ENCODE data around the gene ARHGAP25.
A peak's percentile ranks its signal among the peaks of the same experiment; 100 is the strongest.

The ARHGAP25 gene

DNA sequence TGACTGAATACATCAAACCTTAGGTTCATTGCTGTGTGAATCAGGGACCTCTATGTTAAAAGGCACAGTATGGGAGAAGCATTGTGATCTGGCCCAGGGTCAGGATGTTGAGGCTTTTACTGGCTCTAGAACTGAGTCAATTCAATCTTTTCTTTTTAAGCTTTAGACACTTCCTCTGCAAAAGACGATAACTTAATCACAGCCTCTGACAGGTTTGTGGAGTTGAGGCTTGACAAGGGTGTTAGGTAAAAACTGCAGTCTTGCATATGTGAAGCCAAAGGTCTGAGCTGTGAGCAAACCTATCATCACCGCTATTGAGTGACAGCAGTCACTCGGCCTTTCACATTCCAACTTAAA lies 17.3 kb upstream of the ARHGAP25 start:
- DNase-seq (ENCODE audit: low spot score), result peak; percentile 69

DNA sequence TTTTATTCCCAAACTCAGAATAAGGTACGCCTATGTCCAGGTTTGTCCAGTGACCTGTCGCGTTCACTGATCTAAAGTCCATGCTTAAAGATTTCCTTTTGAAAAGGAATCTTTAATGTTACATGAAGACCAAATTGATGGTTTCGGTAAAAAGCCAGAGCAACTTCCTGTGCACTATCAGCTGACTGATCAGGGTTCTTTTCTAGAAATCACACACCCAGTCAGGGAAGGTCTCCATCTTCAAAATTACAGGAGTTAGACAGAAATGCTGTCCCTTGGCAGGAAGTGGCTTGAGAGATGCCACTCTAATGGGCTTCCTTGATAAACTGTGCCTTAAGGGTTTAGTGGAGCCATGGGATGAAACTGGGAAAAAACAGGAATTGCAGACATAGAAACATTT lies 14.7 kb upstream of the ARHGAP25 start:
- peak; percentile 60 for DNase-seq (ENCODE audit: low spot score)

DNA sequence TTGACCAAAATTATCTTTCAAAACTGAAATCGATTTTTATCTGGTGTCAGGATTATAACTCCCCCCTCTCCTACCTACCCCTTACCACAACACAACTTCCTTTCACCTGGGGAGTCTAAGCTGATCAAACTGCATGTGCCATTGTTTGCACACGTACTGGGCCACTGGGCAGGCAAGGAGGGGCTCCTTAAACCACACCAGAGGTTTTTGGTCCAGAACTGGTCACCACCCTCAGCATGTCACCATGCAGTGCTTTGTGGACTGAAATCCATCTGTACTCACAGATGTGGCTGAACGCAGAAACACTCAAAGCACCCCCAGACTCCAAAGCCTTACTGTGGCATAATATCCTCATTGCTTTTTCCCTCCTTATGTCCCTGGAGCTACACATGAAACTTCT lies 13.9 kb upstream of the ARHGAP25 start:
- no peak for DNase-seq (ENCODE audit: low spot score)

DNA sequence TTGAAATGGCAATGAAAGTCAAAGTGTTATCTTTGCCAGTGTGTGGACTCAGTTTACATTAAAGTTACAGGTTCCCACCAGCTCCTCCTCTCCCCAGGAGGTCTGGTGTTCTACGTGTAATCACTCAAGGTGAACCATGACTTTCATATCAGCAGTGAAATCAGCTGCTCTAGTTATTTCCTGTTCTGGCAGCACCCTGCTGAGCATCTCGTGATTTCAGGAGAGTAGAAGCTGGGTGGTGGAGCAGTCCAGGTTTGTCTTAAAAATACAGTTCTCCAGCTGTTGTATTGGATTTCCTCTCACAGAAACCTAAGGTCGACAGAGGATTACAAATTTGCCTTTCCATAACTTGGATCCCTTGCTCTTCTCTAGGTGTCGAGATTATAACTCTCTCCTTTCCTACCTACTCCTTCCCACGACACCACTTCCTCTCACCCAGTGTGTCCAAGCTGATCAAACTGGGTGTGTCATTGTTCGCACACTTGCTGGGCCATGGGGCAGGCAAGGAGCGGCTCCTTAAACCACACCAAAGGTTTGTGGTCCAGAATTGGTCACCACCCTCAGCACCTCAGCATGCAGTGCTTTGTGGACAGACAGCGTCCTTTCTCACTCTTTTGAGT lies 13.0 kb upstream of the ARHGAP25 start:
- peak; percentile 61 for DNase-seq (ENCODE audit: low spot score)

DNA sequence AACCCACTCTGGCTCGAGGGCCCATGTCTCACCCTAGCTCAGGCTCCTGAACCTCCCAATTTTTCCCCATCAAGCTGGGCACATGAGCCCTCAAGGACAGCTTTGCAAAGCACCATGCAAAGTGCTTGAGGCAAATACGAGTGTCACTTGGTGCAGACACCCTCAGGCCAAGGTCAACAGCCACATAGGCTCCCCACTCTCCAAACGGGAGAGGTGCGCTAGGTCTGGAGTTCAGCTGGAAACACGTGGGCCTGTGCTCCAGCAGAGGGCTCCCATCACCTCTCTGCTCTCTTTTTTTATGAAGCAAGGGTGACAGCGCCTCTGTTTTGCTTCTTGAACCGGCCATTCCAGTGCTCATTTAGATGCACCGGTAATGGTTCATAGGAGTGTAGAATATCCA lies 11.9 kb upstream of the ARHGAP25 start:
- DNase-seq (ENCODE audit: low spot score), result no peak

DNA sequence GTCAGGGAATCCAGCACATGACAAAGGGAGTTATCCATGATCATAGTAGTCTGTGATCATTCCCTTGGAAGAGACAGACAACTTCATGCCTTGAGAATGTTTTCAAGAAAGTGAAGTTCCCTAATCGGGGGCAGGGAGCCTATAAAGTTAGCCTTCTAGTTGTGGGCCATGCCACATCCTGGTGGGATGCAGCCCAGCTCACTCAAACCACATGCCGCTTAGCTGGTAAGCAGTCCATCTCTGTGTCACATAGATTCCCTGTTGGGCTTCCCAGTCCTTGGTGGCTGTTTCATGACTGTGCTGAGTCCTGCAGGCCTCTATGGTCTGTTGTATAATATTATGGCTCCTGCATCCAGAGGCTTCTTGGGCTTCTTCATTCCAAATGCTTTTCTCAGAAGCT lies 11.4 kb upstream of the ARHGAP25 start:
- DNase-seq (ENCODE audit: low spot score), result no peak

DNA sequence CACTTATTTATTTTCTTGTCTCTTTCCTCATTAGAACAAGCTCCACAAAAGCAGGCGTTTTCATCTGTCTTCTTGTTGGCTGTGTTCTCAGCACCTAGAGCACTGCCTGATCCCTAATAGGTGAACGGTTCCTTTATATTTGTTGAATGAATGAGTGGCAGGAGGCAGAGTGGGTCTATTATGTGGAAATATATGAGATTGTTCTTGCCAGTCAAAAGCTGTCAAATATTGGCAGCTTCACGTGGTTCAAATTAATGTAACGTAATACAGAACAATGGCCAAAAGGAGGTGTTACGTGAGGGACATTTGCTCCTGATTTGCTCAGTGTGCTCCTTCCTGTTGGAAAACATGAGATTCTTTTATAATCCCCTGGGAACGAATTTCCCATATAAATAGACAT lies 8.5 kb upstream of the ARHGAP25 start:
- no peak for DNase-seq (ENCODE audit: low spot score)

DNA sequence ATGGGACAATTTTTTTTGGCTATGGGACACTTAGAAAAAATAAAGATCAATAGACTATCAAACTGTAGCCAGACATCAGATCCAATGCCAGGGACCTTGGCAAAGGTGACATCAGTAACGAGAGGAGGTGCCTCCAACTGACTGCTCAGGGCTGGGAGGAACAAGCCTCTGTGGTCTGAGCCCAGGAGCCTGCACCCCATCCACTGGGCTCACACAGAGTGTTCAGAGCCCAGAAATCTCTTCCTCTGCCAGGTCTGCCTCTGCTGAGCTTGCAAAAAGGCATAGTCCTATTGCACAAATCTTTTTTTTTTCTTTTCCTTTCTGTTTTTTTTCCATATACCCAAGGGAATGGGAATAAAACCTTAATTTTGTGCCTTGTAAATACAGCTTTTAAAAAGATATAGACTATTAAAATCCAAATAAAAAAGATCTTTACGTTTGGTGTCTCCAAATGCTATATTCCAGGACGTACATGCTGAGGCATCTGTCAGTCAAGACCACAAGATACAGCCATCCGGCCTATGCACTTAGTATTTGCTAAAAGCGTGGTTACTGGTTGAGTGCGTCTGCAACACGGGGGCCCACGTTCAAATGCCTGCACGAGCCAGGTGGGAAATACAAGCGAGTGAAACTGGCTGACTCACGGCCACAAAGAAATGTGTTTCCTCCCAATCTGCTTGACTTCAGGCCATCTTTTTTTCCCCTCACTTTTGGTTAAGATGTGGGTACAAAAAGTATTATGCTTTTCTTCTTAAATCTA lies 7.8 kb upstream of the ARHGAP25 start:
- peak; percentile 86 for DNase-seq (ENCODE audit: low spot score)

DNA sequence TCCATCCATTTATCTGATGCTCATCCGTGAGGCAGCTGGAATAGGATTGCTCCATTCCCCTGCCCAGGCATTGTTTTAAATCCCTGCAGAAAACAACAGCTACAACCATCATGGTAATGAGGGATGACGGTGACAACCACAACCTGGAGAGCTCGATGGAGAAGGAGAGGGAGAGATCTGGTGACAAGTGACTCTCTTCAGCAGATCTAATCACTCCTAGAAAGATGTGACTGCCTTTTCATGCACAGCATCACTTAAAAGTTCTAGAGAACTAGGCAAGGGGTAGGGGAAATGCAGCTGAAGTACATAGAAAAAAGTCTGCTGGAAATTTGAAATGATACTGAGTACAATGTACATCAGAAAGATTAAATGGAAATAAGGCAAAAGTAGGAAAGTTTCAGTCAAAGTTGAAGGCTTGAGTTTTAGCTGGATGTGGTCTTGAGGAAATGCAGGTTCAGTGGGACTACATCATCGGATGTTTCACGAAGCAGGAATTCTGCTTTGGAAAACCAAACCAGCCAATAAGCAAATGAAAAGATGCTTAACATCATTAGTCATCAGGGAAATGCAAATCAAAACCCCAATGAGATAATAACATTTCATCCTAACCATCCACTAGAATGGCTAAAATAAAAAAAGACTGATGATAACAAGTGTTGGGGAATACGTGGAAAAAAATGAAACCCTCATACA lies 6.8 kb upstream of the ARHGAP25 start:
- no peak for DNase-seq (ENCODE audit: low spot score)

DNA sequence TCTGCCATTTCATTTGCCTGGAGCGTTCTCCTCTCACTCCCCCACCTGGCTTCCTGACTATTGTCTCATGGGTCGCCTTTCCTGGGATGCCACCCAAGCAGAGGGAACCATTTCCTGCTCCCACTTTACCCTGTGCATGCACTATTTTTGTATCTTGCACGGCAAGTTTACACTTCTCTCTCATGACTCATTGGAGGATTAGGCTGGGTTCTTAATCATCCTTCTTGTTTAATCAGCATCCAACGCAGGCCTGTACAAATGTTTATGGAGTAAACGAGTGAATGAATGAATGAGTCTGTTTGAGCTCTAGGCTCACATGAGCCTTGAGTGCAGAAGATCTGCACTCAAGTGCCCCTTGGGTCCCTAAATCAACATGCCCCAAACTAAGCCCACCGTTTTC lies 3.8 kb upstream of the ARHGAP25 start:
- DNase-seq (ENCODE audit: low spot score), result no peak

DNA sequence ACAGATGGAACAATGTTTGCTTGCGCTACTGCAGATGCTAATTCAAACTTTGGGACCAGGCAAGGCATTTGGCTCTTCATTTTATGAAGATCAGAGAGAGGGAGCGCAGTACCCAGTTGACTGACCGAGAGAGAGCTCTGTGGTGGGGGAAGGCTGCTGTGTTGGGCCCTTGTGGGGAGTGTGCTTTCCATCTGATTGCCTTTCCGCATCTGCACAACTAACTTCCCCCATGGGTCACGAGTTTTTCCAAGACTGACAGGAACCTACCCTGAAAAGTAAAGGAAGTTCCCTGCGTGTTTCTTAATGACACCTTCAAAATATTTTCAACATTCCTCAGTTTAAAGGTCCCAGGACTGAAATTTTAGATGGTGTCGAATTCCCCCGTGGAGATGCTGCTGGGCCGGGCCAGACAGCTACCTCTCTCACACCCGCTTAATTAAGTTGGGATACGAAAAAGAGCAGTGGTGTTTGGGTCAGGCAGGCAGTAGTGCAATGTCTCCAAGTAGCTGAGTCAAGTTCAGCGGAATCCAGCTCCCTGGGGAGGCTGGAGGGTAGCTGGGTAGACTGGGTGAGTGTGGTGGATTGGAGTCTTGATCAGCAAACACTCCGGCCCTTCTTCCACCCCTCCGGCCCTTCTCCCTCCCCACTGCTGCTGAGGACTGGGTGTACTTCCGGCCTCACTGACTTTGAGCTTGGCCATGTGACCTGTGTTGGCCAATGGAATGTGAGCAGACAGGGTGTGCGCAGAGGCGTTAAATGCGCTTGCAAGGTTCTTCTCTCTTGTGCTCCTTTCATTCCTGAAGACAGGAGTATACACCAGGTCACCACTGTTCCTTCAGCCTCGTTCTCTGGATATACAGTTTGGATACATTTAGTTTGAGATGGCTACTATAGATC lies 2.3 kb upstream of the ARHGAP25 start:
- DNase-seq (ENCODE audit: low spot score), result no peak

DNA sequence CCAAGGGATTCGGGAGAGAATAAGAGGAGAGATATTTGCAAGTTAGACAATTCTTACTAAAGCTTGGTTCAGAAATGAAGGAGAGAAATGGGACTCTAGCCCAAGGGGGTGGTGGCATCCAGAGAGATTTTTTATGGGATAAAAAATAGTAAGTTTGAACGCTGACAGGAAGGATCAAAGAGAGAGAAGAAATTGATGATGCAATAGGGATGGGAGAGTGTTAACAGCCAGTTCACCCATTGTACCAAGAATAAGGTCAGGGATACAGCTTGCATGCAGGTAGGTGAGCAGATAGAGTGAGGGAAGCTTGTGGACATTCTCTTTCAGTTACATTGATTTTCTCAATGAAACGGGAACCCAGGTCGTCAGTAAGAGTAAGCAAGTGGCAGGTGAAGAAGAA lies 1.2 kb upstream of the ARHGAP25 start:
- DNase-seq (ENCODE audit: low spot score), result no peak

DNA sequence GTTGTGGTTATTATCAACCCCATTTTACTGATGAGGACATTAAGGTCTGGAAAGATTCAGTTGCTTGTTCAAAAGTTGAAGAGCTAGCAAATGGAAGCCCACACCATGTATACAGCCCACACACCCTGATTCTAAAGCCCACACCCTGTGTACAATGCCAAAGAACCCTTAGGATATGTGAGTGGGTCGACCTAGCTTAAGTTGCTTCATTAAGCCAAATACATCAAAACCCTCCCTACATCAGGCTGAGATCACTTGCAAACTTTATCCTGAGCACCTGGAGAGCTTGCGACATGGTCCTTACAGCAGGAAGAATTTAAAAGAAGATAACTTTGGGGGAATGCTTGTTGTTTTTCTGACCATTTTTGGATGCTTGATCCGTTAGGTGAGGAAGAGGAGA lies 435 bp upstream of the ARHGAP25 start:
- no peak for DNase-seq (ENCODE audit: low spot score)

DNA sequence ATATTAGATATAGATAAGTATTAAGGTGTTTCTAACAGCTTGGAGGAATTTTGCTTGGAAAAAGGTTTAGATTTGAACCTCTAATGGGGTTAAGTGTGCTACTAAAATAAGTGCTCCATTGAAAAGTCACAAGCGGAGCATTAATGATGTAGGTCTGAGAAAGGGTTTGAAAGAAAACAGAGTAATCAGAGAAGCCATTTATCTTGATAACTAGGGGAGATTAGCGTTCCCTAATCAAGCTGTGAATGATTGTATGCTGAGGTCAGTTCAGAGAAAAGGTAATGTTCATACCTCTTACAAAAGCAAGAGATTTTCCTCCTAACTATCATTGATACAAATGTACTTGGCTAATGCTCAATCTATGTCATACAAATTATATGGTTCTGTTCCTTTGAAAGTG lies 1.5 kb downstream of the ARHGAP25 start:
- no peak for DNase-seq (ENCODE audit: low spot score)

DNA sequence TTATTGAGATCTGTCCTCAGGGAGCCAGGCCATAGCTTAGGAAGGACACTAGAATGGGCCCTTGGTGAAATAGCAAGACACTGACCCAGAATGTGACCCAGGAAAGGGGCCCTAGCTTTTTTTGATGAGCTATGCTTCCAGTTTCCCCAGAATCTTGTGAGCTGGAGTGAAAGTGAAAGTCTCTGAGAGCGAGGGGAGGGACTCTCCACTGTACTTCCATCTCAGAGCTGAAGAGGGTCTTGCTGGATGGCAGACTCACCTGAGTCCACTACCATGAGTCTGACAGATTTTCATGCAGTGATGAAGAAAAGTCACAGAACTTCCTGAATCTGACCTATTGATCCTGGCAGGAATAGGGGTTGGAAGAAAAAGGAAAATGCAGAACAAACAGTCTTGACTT lies 3.1 kb downstream of the ARHGAP25 start:
- peak; percentile 61 for DNase-seq (ENCODE audit: low spot score)

DNA sequence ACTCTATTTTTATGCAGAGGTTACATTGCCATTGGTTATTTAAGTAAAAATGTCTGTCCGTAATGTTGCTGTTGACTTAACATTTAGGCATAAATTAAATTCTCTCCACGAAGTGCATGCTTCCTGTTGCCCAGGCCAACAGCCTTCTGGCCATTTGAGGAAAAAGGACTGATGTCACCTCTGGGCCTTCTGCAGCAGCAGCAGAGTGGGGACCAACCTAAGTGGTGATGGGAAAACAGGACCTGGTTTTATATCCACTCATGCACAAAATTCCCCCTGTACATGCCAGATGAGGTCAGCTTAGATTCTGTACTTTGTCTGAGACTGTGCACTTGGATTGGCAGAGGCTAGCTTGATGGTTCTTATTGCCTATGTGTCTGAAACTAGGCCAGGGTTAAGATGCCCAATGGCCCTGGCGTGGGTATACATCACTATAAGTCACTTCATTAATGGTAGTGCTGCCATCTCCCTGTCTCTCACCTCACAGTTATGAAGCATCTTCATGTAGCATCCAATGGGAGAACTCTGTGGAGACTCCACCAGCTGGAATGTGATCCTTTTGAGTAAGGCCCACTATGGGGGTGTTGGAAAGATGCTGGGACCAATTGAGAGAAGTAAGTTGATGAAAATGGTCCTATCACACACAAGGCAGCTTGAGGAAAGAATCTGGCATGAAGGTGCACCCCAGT lies 4.4 kb downstream of the ARHGAP25 start:
- DNase-seq (ENCODE audit: low spot score), result no peak

DNA sequence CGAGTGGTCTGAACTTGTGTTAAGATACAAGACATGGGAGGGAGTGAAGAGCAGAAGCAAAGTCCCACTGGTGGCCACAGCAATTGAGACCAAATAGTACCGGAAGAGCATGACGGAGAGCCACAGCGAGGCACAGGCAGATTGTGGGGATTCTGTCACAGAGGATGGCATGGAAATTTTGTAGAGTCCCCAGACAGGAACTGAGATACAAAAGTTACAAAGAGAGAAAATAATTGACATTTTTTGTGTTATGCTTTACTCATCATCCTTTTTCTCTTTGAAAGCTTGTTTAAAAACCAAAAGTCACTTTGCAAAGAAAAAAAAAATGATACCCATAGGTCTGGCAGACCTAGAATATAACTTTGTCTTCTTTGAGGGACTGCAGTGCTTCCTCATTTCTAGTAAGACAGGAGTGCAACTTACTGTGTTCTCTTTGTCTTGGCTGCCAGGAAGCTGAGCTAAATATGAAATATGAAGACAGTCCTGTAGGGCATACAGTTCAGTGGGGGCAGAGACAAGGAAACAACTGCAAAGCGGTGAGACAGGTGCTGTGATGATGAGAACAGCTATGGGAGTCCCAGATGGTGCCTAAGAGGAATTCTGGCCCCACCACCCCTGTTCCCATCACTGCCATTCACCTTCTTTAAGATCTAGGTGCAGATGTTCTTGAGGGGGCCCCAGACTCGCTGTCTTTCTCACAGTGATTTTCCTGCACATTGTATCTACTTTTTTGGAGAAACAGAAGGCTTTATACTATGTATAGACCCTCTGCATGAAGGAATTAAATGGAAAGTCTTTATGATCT lies 5.2 kb downstream of the ARHGAP25 start:
- DNase-seq (ENCODE audit: low spot score), result no peak

DNA sequence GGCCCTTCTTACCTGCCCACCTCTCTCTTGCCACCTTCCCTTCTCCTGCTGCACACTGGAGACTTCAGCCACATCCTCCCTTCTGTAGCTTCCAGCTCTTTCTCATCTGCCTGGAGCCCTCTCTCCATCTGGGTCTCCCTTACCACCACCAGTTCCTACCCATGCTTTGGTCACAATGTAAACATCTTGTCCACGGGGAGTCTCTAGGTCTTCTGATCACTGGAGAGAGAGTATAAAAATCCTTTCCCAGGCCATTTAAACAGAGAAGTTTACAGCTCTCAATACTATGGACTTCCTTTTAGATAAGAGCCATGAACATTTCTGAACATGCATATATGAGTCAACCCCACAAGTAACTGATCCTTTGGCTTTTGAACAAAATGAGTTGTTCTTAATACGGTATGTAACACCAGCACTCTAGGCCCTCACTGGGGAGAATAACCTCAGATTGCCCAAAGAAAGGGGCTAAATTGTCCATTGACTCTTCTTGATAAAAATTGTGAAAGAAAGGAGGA lies 5.8 kb downstream of the ARHGAP25 start:
- no peak for DNase-seq (ENCODE audit: low spot score)

DNA sequence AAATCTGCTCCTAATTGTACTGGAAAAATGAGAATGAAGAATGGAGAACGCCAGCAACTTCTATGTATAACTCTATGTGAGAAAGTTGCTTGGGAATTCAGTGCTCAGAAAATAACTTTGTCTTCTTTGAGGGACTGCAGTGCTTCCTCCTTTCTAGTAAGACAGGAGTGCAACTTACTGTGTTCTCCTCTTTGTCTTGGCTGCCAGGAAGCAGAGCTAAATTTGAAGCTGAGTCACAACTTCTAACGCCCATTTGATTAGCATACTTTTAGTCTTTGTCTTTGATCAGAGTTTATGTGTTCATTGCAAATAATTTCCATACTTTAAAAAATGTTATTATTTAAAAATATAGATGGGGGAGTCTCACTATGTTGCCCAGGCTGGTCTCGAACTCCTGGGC lies 6.6 kb downstream of the ARHGAP25 start:
- DNase-seq (ENCODE audit: low spot score), result peak; percentile 63

DNA sequence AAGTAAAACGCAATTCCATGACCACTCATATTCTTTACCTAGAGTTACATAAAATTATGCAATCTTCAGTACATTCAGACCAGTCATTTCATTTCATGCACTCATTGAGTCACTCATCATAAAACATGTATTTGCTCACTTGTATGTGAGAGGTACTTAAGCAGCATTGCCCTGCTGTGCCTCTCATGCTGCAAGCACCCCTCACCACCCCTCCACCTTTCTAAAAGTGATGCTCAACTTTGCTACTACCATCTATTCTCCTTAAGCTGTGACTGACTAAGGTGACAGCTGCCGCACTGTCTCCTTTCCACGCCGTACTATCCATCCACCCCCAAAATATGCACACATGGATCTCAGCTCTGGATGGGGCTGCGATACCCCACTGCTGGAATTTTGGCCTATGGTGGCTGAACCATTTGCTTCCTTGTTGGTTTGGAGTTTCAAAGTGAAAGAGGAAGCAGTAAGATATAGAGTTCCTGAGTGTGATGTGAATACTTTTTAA lies 7.2 kb downstream of the ARHGAP25 start:
- no peak for DNase-seq (ENCODE audit: low spot score)
